GM12891 (cell line): Measurements from ENCODE around the gene ZNRF1.

ENCODE experiments used
- PAX5 ChIP-seq: IDR thresholded peaks from 2 replicates; pipeline ENCODE4 v1.6.1; 2011; ENCODE audit warnings: low read length, moderate library complexity, mild to moderate bottlenecking; ENCODE audit not compliant: insufficient read depth, severe bottlenecking
- POLR2A ChIP-seq: IDR thresholded peaks from 2 replicates; pipeline ENCODE4 v1.6.1; 2011; ENCODE audit warnings: low read depth, low read length, control low read depth
- POLR2AphosphoS5 ChIP-seq: IDR thresholded peaks from 2 replicates; pipeline ENCODE4 v1.6.1; 2011; ENCODE audit warnings: low read depth, low read length, control low read depth
- SPI1 ChIP-seq: IDR thresholded peaks from 2 replicates; pipeline ENCODE4 v1.6.1; 2011; ENCODE audit warnings: low read depth, low read length, control low read depth
- TAF1 ChIP-seq: IDR thresholded peaks from 2 replicates; pipeline ENCODE4 v1.6.1; 2011; ENCODE audit warnings: low read depth, low read length, control low read depth

- no peak for TF ChIP-seq SPI1
- TF ChIP-seq POLR2AphosphoS5, result no peak
- TF ChIP-seq POLR2A, result no peak
- TF ChIP-seq TAF1, result no peak
- no peak for TF ChIP-seq PAX5
Measured at GRCh38 chr16:74951206-74951605, 47.6 kb upstream of the ZNRF1 start.
